ENCODE measurements around the gene CLSTN1.

CLSTN1 gene

GRCh38 chr1:9859281-9860014 is 35.7 kb upstream of the CLSTN1 start:
- Mint-ChIP-seq H3K36me3 (peaks cover 11% of the 10 kb centered on the region), H3K9me3 (no peaks in the 10 kb centered on the region), H3K27me3 (no peaks in the 10 kb centered on the region), H3K27ac (no peak overlapping the region), H3K4me3 (no peak overlapping the region), H3K4me1 (peaks cover 9% of the 10 kb centered on the region)
- ATAC-seq: no peak

- Mint-ChIP-seq H3K27ac (no peak overlapping the region), H3K9me3 (peaks cover 4% of the 10 kb centered on the region), H3K4me1 (peaks cover 3% of the 10 kb centered on the region), H3K36me3 (peaks cover 21% of the 10 kb centered on the region), H3K27me3 (no peaks in the 10 kb centered on the region), H3K4me3 (no peak overlapping the region)
- no peak for ATAC-seq
Measured at GRCh38 chr1:9858293-9859035, 34.7 kb upstream of the CLSTN1 start.

GRCh38 chr1:9855186-9855585 is 31.4 kb upstream of the CLSTN1 start:
- Mint-ChIP-seq H3K4me1 (peaks cover 13% of the 10 kb centered on the region), H3K4me3 (no peak overlapping the region), H3K27me3 (no peaks in the 10 kb centered on the region), H3K36me3 (peaks cover 23% of the 10 kb centered on the region), H3K27ac (no peak overlapping the region), H3K9me3 (peaks cover 5% of the 10 kb centered on the region)
- no peak for ATAC-seq

- peaks cover 5% of the 10 kb centered on the region for H3K9me3 Mint-ChIP-seq
- no peaks in the 10 kb centered on the region for H3K27me3 Mint-ChIP-seq
- no peak overlapping the region for H3K27ac Mint-ChIP-seq
- no peak for ATAC-seq
- H3K36me3 Mint-ChIP-seq: peaks cover 19% of the 10 kb centered on the region
- no peak overlapping the region for H3K4me3 Mint-ChIP-seq
- peaks cover 24% of the 10 kb centered on the region for H3K4me1 Mint-ChIP-seq
Measured at GRCh38 chr1:9853249-9853595, 29.5 kb upstream of the CLSTN1 start.

- Mint-ChIP-seq H3K4me1 (peaks cover 24% of the 10 kb centered on the region), H3K9me3 (peaks cover 5% of the 10 kb centered on the region), H3K27me3 (no peaks in the 10 kb centered on the region), H3K36me3 (peaks cover 13% of the 10 kb centered on the region), H3K4me3 (no peak overlapping the region), H3K27ac (peak overlapping the region; percentile 89)
- ATAC-seq: no peak
Measured at GRCh38 chr1:9852410-9853248, 28.9 kb upstream of the CLSTN1 start.

GRCh38 chr1:9852004-9852403 is 28.2 kb upstream of the CLSTN1 start:
- no peaks in the 10 kb centered on the region for H3K27me3 Mint-ChIP-seq
- peaks cover 24% of the 10 kb centered on the region for H3K4me1 Mint-ChIP-seq
- peak overlapping the region; percentile 89 for H3K27ac Mint-ChIP-seq
- peaks cover 13% of the 10 kb centered on the region for H3K36me3 Mint-ChIP-seq
- H3K4me3 Mint-ChIP-seq: no peak overlapping the region
- ATAC-seq: no peak
- H3K9me3 Mint-ChIP-seq: peaks cover 5% of the 10 kb centered on the region

- H3K4me1 Mint-ChIP-seq: peaks cover 24% of the 10 kb centered on the region
- H3K27ac Mint-ChIP-seq: peak overlapping the region; percentile 89
- H3K27me3 Mint-ChIP-seq: no peaks in the 10 kb centered on the region
- H3K36me3 Mint-ChIP-seq: peaks cover 13% of the 10 kb centered on the region
- peak overlapping the region; percentile 88 for H3K4me3 Mint-ChIP-seq
- H3K9me3 Mint-ChIP-seq: peaks cover 5% of the 10 kb centered on the region
- ATAC-seq: peak; percentile 80
Measured at GRCh38 chr1:9850442-9851162, 26.8 kb upstream of the CLSTN1 start.

GRCh38 chr1:9849691-9850441 is 26.1 kb upstream of the CLSTN1 start:
- Mint-ChIP-seq H3K27ac (peak overlapping the region; percentile 89), H3K4me3 (peak overlapping the region; percentile 88)

GRCh38 chr1:9848022-9848421 is 24.3 kb upstream of the CLSTN1 start:
- Mint-ChIP-seq H3K4me3 (no peak overlapping the region), H3K27me3 (no peaks in the 10 kb centered on the region), H3K4me1 (peaks cover 24% of the 10 kb centered on the region), H3K27ac (no peak overlapping the region), H3K9me3 (no peaks in the 10 kb centered on the region), H3K36me3 (no peaks in the 10 kb centered on the region)
- no peak for ATAC-seq

More at GRCh38 chr1:9849691-9850441, 26.1 kb upstream of the CLSTN1 start:
- Mint-ChIP-seq H3K27me3 (no peaks in the 10 kb centered on the region), H3K36me3 (peaks cover 13% of the 10 kb centered on the region), H3K4me1 (peaks cover 24% of the 10 kb centered on the region), H3K9me3 (peaks cover 5% of the 10 kb centered on the region)
- ATAC-seq: peak; percentile 90

GRCh38 chr1:9847269-9847668 is 23.5 kb upstream of the CLSTN1 start:
- Mint-ChIP-seq H3K27ac (no peak overlapping the region), H3K9me3 (no peaks in the 10 kb centered on the region), H3K27me3 (no peaks in the 10 kb centered on the region), H3K36me3 (no peaks in the 10 kb centered on the region), H3K4me1 (peaks cover 24% of the 10 kb centered on the region), H3K4me3 (no peak overlapping the region)
- ATAC-seq: no peak

- no peaks in the 10 kb centered on the region for H3K36me3 Mint-ChIP-seq
- H3K27ac Mint-ChIP-seq: peak overlapping the region; percentile 20
- no peaks in the 10 kb centered on the region for H3K27me3 Mint-ChIP-seq
- no peak for ATAC-seq
- no peak overlapping the region for H3K4me3 Mint-ChIP-seq
- no peaks in the 10 kb centered on the region for H3K9me3 Mint-ChIP-seq
- peaks cover 24% of the 10 kb centered on the region for H3K4me1 Mint-ChIP-seq
Measured at GRCh38 chr1:9846611-9847171, 22.9 kb upstream of the CLSTN1 start.

GRCh38 chr1:9845914-9846313 is 22.1 kb upstream of the CLSTN1 start:
- ATAC-seq: no peak
- H3K27ac Mint-ChIP-seq: peak overlapping the region; percentile 20
- H3K9me3 Mint-ChIP-seq: no peaks in the 10 kb centered on the region
- peaks cover 18% of the 10 kb centered on the region for H3K4me1 Mint-ChIP-seq
- no peaks in the 10 kb centered on the region for H3K27me3 Mint-ChIP-seq
- no peaks in the 10 kb centered on the region for H3K36me3 Mint-ChIP-seq
- no peak overlapping the region for H3K4me3 Mint-ChIP-seq

GRCh38 chr1:9844756-9845155 is 21.0 kb upstream of the CLSTN1 start:
- peaks cover 8% of the 10 kb centered on the region for H3K4me1 Mint-ChIP-seq
- ATAC-seq: no peak
- no peak overlapping the region for H3K4me3 Mint-ChIP-seq
- H3K36me3 Mint-ChIP-seq: no peaks in the 10 kb centered on the region
- no peaks in the 10 kb centered on the region for H3K27me3 Mint-ChIP-seq
- no peaks in the 10 kb centered on the region for H3K9me3 Mint-ChIP-seq
- H3K27ac Mint-ChIP-seq: no peak overlapping the region

- H3K9me3 Mint-ChIP-seq: no peaks in the 10 kb centered on the region
Measured at GRCh38 chr1:9844106-9844505, 20.3 kb upstream of the CLSTN1 start.

More at GRCh38 chr1:9844106-9844505, 20.3 kb upstream of the CLSTN1 start:
- H3K4me3 Mint-ChIP-seq: no peak overlapping the region
- H3K4me1 Mint-ChIP-seq: peaks cover 1% of the 10 kb centered on the region
- no peak overlapping the region for H3K27ac Mint-ChIP-seq
- no peaks in the 10 kb centered on the region for H3K27me3 Mint-ChIP-seq
- H3K36me3 Mint-ChIP-seq: no peaks in the 10 kb centered on the region
- ATAC-seq: no peak
